Muscle of leg (tissue), 11 donors: ENCODE results near the gene SIGLECL1. TPM values are rescaled to one million over a fixed set of nuclear protein-coding genes. Genes with fewer than 3 reads are reported as not detected.

ENCODE experiments used
- DNase-seq: peaks from one replicate; pipeline ENCODE4 v3.0.0; 2013
- H3K27ac ChIP-seq: one replicate; pipeline ENCODE4 v1.5.1; 2013; ENCODE audit warnings: mild to moderate bottlenecking, low read length, control low read depth
- H3K27me3 ChIP-seq: one replicate; pipeline ENCODE4 v1.6.1; 2013; ENCODE audit warnings: low read length; ENCODE audit not compliant: control insufficient read depth, insufficient read depth
- H3K36me3 ChIP-seq: one replicate; pipeline ENCODE4 v1.6.1; 2013; ENCODE audit warnings: low read length; ENCODE audit not compliant: control insufficient read depth, insufficient read depth
- H3K4me1 ChIP-seq: one replicate; pipeline ENCODE4 v1.6.1; 2013; ENCODE audit warnings: low read length; ENCODE audit not compliant: control insufficient read depth, insufficient read depth
- H3K4me3 ChIP-seq: one replicate; pipeline ENCODE4 v1.5.1; 2013; ENCODE audit warnings: low read length, control low read depth
- H3K9me3 ChIP-seq: replicated peaks from 2 replicates; pipeline ENCODE4 v1.6.1; 2013; ENCODE audit warnings: low read depth, low read length; ENCODE audit not compliant: control insufficient read depth
- WGBS: methylation state at CpG from one replicate; pipeline ENCODE4 v1.1.5; 2013; ENCODE audit warnings: missing lambda C conversion rate; ENCODE audit not compliant: insufficient coverage; 5-methylcytosine and 5-hydroxymethylcytosine counted together
- polyA plus RNA-seq, 8 donors: library from polyadenylated mRNA; unstranded; fragments of 120-200 nt; gene quantifications; one replicate each; pipeline versions ENCODE4 v1.2.1 to v1.2.3, GENCODE V29; 2013; ENCODE audit warnings: inconsistent platforms in 1 of 8, low replicate concordance in 1 of 8; ENCODE audit not compliant: insufficient read length in 8 of 8, insufficient read depth in 1 of 8
- total RNA-seq: library from RNA; stranded (reverse); fragments of 120-200 nt; gene quantifications from one replicate; pipeline ENCODE4 v1.2.4, GENCODE V29; 2013

SIGLECL1 gene
- total and polyA plus RNA-seq, 9 donors: not detected

- no peaks in the 10 kb centered on the region for H3K9me3 ChIP-seq
- H3K36me3 ChIP-seq: no peaks in the 10 kb centered on the region
- no peak overlapping the region for H3K4me3 ChIP-seq
- DNase-seq: no peak
- 66% methylated on average over 4 of the region's 6 CpGs for WGBS
- H3K4me1 ChIP-seq: no peaks in the 10 kb centered on the region
- H3K27me3 ChIP-seq: no peaks in the 10 kb centered on the region
- no peak overlapping the region for H3K27ac ChIP-seq
Measured at GRCh38 chr19:51272183-51272810, 21.4 kb downstream of the SIGLECL1 start.

GRCh38 chr19:51274049-51274770 is 23.3 kb downstream of the SIGLECL1 start:
- no peaks in the 10 kb centered on the region for H3K27me3 ChIP-seq
- WGBS: 77% methylated on average over 6 of the region's 8 CpGs
- H3K4me3 ChIP-seq: no peak overlapping the region
- no peaks in the 10 kb centered on the region for H3K4me1 ChIP-seq
- no peaks in the 10 kb centered on the region for H3K9me3 ChIP-seq
- no peaks in the 10 kb centered on the region for H3K36me3 ChIP-seq
- H3K27ac ChIP-seq: no peak overlapping the region
- DNase-seq: no peak

GRCh38 chr19:51277112-51277511 is 26.2 kb downstream of the SIGLECL1 start:
- no CpG with 5 or more reads among the region's 3 CpGs for WGBS
- Histone ChIP-seq H3K36me3 (no peaks in the 10 kb centered on the region), H3K4me3 (no peak overlapping the region), H3K27ac (no peak overlapping the region), H3K27me3 (no peaks in the 10 kb centered on the region), H3K4me1 (no peaks in the 10 kb centered on the region), H3K9me3 (no peaks in the 10 kb centered on the region)
- DNase-seq: no peak

DNA sequence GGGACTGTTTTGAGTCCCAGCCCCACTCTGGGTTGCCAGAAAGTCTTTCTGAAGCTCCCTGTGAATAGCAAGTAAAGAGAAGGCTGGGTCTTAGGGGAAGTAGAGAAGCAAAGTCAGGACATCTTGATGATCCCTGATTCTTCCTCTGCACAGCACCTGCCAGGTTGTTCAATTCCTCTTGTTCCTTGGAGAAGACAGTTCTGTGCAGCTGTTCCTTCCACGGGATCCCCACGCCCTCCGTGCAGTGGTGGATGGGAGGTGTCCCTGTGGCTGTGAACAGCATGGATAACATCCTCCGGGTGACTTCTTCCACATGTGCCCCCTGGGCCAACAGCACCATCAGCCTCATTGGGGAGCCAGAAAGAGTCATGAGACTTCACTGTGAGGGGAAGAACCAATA is 31.5 kb downstream of the SIGLECL1 start:
- H3K9me3 ChIP-seq: peaks cover 2% of the 10 kb centered on the region
- no peaks in the 10 kb centered on the region for H3K4me1 ChIP-seq
- WGBS: 37% methylated on average over 3 of the region's 4 CpGs
- no peaks in the 10 kb centered on the region for H3K27me3 ChIP-seq
- DNase-seq: no peak
- no peak overlapping the region for H3K27ac ChIP-seq
- H3K36me3 ChIP-seq: no peaks in the 10 kb centered on the region
- no peak overlapping the region for H3K4me3 ChIP-seq

DNA sequence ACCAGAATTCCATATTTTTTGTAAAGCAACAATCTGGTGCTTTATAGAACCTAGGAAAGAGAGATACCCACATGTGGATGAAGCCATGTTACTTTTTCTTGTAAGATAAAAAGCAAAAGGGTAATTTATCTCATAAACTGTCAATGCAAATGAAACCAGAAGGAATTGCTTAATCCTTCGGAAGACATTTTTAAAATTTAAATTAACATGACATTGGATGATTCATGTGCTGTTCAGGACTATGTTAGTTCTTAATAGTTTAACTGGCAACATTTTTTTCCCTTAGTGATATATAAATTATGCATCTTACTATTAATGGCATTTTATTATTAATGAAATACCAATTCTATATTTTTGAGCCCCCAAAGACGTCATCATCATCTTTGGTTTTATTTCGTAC is 34.8 kb downstream of the SIGLECL1 start:
- Histone ChIP-seq H3K36me3 (no peaks in the 10 kb centered on the region), H3K4me1 (no peaks in the 10 kb centered on the region)
- no CpG with 5 or more reads among the region's 3 CpGs for WGBS

GRCh38 chr19:51289635-51290034 is 38.8 kb downstream of the SIGLECL1 start:
- peaks cover 3% of the 10 kb centered on the region for H3K4me1 ChIP-seq
- H3K27ac ChIP-seq: no peak overlapping the region
- DNase-seq: no peak
- no peak overlapping the region for H3K4me3 ChIP-seq
- no peaks in the 10 kb centered on the region for H3K9me3 ChIP-seq
- H3K27me3 ChIP-seq: peaks cover 2% of the 10 kb centered on the region
- no peaks in the 10 kb centered on the region for H3K36me3 ChIP-seq
- 40% methylated on average over 1 of the region's 1 CpG for WGBS

More for the DNA sequence above, 34.8 kb downstream of the SIGLECL1 start:
- no peak for DNase-seq
- no peak overlapping the region for H3K4me3 ChIP-seq
- H3K27me3 ChIP-seq: no peaks in the 10 kb centered on the region
- H3K27ac ChIP-seq: no peak overlapping the region
- H3K9me3 ChIP-seq: peaks cover 2% of the 10 kb centered on the region

DNA sequence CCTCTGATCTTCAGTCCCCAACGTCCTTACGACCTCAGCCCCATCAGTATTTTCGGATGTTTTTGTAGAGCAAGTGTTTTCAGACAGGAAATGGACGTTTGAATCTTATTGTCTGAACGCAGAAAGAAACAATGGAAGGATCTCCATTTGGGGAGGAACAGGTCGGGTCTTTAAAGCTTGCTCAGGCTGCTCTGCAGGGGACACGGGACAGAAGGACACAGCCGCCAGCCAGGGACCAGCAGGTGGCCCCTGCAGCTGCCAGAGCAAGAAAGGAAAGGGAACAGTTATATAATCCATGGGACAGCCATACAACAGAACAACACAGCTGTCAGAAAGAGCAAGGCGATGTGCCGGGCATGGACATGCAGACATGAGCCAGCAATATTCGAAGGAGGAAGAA is 42.1 kb downstream of the SIGLECL1 start:
- Histone ChIP-seq H3K4me3 (no peak overlapping the region), H3K4me1 (peaks cover 3% of the 10 kb centered on the region), H3K27me3 (peaks cover 9% of the 10 kb centered on the region), H3K36me3 (no peaks in the 10 kb centered on the region), H3K27ac (no peak overlapping the region), H3K9me3 (no peaks in the 10 kb centered on the region)
- DNase-seq: peak; percentile 16
- 39% methylated on average over 5 of the region's 11 CpGs for WGBS

GRCh38 chr19:51293571-51294210 is 42.8 kb downstream of the SIGLECL1 start:
- H3K27me3 ChIP-seq: peaks cover 9% of the 10 kb centered on the region
- H3K36me3 ChIP-seq: no peaks in the 10 kb centered on the region
- 61% methylated on average over 10 of the region's 14 CpGs for WGBS
- no peak overlapping the region for H3K4me3 ChIP-seq
- no peak overlapping the region for H3K27ac ChIP-seq
- peaks cover 3% of the 10 kb centered on the region for H3K4me1 ChIP-seq
- H3K9me3 ChIP-seq: no peaks in the 10 kb centered on the region
- DNase-seq: no peak

- H3K27ac ChIP-seq: no peak overlapping the region
- peaks cover 9% of the 10 kb centered on the region for H3K27me3 ChIP-seq
Measured at GRCh38 chr19:51294211-51294976, 43.5 kb downstream of the SIGLECL1 start.

DNA sequence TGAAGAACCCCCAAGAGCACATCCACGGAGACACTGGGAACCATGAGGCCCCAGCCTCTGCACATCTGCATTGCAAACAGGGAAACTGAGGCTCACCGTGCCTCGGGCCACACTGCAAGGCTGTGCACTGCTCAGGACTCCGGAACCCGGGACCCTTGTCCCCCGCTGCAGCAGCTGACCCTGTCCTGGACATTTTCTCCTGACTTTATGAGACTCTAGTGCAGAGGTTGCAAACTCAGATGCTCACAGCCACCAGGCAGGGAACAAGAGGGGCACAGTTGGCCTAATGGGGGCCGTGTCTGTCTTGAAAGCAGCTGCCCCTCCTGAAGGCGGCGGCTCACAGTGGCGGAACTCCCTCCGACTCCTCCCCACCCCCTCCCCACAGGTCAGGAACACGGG is 44.1 kb downstream of the SIGLECL1 start:
- H3K27ac ChIP-seq: no peak overlapping the region
- H3K4me1 ChIP-seq: peaks cover 3% of the 10 kb centered on the region
- no peaks in the 10 kb centered on the region for H3K9me3 ChIP-seq
- DNase-seq: no peak
- no peaks in the 10 kb centered on the region for H3K36me3 ChIP-seq
- 66% methylated on average over 6 of the region's 12 CpGs for WGBS
- no peak overlapping the region for H3K4me3 ChIP-seq
- H3K27me3 ChIP-seq: peaks cover 9% of the 10 kb centered on the region

More at GRCh38 chr19:51294211-51294976, 43.5 kb downstream of the SIGLECL1 start:
- WGBS: 74% methylated on average over 22 of the region's 23 CpGs
- no peak for DNase-seq
- Histone ChIP-seq H3K4me3 (no peak overlapping the region), H3K36me3 (no peaks in the 10 kb centered on the region), H3K9me3 (no peaks in the 10 kb centered on the region), H3K4me1 (peaks cover 3% of the 10 kb centered on the region)
